NAMALWA (cell line): ENCODE measurements around the gene HHIPL1.

Experiments used
- DNase-seq: peaks from one replicate; pipeline ENCODE4 v3.0.0-alpha.2; 2015; ENCODE audit warnings: low spot score

HHIPL1 gene

DNA sequence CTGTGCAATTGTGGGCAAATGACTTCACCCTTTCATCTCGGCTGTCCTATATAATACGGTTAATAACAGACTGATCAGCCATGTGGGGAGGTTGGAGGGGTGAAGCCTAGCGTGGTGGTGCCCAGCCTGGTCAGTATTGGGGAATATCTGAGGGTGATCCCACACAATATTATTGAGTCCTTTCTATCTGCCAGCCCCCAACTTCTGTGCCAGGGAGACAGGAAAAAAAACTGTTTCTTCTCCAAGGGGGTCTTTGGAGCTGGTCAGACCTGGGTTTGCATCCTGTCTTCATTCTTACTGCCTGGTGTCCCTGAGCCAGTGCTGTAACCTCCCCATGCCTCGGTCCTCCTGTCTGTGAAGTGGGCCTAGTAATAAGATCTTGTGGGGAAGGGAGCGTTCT, 45.7 kb downstream of the HHIPL1 start:
- DNase-seq = no peak

DNA sequence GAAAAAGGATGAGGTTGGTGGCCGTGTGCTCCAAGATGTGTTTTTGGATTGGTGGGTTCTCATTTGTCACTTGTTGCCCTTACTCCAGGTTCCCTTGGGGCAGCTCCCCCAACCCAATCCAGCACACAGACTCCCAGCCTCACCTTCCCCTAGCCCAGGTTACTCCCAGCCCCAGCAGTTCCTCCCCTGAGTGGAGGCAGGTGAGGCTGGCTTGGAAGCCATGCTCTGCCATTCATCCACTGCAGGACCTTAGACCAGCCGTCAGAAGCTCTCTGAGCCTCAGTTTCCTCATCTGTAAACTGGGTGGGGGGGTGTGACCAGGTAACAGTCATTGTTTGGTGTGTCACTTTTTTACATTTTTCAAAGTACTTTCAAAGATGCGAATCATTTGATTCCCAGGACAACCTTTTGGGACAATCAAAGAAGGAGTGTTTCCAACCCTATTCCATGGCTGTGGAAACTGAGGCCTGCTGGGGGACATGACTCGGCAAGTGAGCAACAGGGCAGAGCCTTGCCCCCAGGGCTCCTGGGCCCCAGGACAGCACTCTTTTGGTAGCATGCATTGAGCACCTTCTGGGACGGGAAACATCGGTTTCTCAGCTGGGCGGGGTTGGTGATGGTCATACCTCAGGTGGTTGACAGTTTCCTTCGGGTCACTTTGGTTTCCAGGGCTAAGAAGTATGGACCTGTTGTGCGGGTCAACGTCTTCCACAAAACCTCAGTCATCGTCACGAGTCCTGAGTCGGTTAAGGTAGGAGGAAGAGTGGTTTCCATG, 46.4 kb downstream of the HHIPL1 start:
- no peak for DNase-seq

DNA sequence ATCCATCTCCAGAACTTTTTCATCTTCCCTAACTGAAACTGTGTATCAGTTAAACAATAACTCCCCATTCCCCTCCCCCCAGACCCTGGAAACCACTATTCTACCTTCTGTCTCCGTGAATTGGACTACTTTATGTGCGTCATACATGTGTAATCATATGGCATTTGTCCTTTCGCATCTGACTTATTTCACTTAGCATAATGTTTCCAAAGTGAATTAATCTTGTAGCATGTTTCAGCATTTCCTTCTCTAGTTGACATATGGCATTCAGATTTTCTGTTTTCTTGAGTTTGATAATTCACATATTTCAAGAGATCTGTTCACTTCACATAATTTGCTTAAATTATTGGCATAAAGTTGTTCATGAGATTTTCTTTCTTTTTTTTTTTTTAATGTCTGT, 49.0 kb downstream of the HHIPL1 start:
- DNase-seq = no peak

DNA sequence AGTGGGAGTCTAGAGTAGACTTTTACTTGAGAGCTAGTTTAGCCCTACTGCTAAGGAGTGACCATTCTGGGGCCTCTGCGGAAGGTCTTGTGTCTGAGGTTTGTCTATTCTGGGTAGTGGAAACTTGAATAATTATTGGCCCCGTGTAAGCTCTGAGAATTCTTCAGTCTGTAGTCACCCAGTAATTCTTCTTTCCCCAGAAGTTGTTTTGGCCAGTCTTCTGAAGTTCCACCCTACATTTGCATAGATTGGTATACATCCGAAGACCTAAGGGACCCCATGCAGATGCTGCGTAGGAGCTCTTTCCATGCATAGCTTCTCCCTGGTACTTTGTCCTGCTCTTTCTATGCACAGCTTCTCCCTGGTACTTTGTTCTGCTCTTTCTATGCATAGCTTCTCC, 52.0 kb downstream of the HHIPL1 start:
- DNase-seq = no peak

DNA sequence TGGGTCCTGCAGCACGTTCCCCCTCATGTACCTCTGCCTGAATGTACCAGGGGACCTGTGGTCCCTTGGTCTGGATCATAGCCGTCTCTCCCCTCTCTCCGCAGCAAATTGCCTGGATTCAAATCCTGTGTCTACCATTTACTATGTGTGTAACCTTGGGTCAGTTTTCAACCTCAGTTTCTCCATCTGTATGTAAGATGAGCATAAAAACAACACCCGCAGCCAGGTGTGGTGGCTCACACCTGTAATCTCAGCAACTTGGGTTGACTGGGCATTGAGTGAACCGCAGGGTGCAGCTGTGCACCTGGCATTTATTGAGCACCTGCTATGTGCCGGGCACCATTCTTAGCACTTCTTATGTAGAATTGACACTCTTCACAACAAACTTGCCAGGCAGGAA, 53.3 kb downstream of the HHIPL1 start:
- no peak for DNase-seq

DNA sequence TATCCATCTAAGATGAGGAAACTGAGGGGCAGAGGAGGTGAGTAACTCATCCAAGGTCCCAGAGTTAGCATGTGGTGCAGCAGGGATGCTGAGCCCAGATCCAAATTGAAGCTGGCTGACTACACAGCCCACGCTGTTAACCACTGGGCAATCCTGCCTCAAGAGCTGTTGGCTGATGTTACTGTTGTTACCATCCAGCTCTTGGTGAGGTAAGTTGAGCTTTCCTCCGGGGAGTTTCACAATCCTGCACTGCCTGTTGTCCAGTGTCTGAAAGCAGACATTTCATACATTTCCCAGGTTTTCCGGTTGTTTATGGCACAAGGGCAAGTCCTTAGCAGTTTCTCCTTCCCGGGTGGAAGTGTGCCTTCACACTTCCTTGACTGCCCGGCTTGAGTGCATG, 53.7 kb downstream of the HHIPL1 start:
- DNase-seq = no peak

DNA sequence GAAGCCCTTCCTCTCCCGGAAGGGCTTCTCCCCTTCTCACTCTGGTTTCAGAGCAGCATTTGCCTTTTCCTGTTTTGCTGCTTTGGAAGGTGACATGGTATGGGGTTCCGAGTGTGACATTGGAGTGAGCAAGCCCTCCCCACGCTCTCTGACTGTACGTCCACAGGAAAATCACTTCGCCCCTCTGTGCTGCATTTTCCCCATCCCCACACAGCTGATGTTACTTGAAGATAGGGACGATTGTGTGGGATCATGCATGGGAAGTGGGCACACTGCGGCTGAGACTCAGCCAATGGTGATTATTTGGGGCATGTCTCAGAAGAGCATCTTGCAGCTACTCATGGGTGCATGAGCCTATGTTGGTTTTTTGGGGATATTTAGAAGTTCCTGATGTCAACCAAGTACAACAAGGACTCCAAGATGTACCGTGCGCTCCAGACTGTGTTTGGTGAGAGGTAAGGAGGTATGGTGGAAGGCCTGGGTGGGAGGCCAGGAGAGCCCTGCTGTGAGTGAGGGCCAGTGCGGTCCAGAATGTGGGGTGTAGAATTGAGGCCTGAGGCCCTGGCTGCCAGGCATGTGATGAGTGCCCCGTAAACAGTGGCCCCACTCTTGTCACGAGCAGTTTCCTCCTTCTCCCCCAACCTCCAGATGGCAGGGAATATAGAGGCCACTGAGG, 54.3 kb downstream of the HHIPL1 start:
- no peak for DNase-seq

DNA sequence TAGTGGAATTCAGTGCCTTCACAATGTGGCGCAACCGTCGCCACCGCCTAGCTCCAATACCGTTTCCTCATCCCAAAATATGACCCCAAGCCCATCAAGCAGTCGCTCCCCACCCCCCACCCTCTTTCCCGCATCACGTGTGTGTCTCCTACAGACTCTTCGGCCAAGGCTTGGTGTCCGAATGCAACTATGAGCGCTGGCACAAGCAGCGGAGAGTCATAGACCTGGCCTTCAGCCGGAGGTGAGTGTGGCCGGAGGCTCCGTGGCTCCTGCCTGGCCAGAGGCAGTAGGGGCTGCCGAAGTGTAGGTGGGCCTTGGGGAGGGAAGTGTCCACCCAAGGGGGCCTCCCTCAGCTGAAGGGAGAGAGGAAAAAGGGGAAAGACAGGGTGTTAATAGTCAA, 54.9 kb downstream of the HHIPL1 start:
- no peak for DNase-seq

DNA sequence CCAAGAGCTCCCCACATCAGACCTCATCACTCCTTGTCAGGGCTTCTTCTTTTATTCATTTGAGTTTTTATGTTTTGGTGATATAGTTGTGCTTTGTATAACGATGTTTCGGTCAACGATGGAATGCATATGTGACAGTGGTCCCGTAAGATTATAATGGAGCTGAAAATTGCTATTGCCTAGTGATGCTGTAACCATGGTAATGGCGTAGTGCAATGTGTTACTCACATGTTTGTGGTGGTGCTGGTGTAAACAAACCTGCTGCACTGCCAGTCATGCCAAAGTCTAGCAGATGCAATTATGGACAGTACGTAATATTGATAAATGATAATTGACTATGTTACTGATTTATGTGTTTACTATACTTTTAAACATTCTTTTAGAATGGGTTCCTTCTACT, 55.5 kb downstream of the HHIPL1 start:
- DNase-seq = no peak

DNA sequence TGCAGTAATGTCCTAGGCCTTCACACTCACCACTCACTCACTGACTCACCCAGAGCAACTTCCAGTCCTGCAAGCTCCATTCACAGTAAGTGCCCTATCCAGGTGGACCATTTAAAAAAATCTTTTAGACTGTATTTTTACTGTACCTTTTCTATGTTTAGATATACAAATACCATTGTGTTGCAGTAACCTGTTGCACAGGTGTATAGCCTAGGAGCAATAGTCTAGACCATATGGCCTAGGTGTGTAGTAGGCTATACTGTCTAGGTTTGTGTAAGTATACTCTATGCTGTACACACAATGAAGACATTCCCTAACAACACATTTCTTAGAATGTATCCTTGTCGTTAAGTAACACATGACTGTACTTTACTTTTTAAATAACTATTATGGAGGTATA, 56.3 kb downstream of the HHIPL1 start:
- no peak for DNase-seq

DNA sequence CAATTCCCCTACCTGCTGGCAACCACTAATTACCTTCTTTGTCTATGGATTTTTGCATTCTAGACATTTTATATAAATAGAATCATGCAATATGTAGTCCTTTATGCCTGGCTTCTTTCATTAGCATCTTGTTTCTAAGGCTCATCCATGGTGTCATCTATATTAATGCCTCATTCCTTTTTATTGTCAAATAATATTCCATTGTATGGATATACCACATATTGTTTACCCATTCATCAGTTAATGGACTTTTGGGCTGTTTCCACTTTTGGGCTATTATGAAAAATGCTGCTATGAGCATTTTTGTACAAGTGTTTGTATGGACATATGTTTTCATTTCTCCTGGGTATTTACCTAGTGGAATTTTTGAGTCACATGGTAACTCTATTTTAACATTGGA, 57.2 kb downstream of the HHIPL1 start:
- no peak for DNase-seq

DNA sequence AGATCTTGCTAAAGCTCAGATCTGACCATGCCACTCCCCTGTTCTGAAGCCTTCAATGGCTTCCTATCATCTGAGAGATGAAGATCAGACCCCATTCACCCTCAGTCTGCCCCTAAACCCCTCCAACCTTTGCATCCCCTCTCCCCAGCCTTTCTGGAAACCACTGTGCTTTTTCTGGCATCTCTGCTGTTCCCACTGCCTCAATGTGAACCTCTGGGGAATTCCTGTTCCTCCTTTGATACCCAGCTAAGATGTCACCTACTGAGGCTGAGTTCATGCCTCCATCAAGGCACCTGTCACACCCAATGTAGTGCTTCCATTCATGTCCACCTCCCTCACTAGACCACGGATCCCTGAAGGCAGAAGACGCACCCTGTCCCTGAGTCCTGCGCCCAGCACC, 58.5 kb downstream of the HHIPL1 start:
- no peak for DNase-seq

DNA sequence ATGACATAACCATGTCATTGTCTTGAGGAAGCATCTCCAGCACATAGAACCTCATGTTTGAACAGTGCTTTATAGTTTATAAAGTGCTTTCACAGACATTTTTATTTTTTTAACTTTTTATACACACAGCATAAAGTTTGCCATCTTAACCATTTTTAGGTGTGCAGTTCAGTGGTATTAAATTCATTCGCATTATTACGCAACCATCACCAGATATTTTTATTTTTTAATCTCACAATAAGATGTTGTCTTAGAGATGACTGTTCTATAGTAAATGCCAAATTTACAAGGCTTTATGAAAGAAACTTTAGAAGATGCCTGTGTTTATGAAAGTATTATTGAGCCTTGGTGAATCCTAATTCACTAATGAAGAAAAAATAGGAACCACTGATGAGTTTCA, 59.1 kb downstream of the HHIPL1 start:
- no peak for DNase-seq

DNA sequence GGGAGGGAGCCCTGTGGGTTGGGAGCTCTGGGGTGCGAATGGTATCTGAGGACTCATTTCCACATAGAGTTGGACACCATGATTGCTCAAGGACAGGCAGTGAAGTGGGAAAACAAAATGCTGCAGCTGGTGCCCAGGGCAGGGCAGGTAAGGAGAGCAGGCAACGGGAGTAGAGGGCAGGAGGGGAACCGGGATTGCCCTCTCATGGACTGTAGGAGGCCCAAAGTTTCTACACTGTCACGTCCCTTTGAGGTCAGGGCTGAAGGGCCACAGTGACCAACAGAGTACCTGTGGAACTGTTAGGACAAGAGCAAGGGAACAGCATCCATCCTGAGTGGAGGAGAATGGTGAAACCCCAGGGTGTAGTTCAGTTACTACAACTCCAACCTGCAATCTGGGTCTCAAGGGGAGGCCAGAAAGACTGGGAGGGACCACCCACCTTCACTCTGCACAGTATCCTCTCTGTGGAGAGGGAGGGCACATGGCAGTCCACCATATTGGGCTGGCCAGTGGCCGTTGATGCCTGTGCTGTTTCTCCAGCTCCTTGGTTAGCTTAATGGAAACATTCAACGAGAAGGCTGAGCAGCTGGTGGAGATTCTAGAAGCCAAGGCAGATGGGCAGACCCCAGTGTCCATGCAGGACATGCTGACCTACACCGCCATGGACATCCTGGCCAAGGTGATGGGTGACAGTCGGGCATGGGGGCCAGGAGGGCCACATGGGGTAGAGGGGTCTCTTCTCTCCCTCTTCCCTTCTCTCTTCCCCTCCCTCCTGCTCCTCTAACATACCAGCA, 61.4 kb downstream of the HHIPL1 start:
- DNase-seq = no peak

DNA sequence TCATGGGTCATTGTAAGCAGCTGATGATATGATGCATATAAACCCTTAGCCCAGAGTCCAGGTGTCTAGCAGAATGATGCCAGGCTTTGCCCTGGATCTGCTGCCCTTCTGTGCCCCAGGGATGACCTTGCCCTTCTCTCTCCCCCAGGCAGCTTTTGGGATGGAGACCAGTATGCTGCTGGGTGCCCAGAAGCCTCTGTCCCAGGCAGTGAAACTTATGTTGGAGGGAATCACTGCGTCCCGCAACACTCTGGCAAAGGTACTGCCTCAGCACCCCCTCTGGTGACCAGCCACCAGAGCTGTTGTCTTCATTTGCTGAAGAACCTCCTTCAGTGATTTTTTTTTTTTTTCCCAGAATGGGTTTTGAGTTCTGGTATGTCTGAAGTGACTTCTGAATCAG, 62.5 kb downstream of the HHIPL1 start:
- DNase-seq = no peak

DNA sequence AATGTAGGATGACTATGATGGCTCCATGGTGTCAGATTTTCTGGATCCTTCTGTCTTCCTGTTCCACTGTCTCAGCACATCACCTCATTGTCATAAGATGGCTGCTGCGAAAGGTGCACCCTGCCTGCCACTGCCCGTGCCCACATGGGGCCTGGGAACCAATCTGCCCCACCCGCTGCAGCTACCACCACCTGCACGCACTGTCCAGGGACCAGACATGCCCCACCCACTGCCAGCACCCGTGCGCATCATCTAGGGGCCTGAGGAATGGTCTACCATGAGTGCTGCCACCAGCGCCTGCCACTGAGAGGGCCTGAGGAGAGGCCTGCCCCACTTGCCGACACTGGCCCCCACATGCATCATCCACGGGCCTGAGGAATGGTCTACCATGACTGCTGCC, 63.0 kb downstream of the HHIPL1 start:
- no peak for DNase-seq

DNA sequence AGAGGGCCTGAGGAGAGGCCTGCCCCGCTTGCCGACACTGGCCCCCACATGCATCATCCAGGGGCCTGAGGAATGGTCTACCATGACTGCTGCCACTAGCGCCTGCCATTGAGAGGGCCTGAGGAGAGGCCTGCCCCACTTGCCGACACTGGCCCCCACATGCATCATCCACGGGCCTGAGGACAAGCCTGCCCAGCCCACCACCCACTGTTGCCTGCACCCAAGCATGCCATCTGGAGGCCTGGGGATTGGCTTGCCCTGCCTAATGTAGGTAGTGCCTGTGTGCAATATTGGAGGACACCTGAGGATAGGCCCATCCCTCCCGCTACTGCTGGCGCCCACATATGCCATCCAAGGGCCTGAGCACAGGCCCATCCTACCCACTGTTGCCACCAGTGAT, 63.5 kb downstream of the HHIPL1 start:
- DNase-seq = no peak

DNA sequence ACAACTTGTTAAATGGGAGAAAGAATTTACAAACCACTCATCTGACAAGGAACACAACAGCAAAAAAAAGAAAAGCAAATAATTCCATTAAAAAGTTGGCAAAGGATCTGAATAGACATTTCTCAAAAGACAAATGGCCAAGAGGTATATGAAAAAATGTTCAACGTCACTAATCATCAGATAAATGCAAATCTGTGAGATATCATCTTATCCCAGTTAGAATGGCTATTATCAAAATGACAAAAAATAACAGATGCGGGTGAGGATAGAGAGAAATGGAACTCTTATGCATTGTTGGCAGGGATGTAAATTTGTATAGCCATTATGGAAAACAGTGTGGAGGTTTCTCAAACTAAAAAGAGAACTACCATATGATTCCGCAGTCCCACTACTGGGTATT, 69.0 kb downstream of the HHIPL1 start:
- DNase-seq = no peak

DNA sequence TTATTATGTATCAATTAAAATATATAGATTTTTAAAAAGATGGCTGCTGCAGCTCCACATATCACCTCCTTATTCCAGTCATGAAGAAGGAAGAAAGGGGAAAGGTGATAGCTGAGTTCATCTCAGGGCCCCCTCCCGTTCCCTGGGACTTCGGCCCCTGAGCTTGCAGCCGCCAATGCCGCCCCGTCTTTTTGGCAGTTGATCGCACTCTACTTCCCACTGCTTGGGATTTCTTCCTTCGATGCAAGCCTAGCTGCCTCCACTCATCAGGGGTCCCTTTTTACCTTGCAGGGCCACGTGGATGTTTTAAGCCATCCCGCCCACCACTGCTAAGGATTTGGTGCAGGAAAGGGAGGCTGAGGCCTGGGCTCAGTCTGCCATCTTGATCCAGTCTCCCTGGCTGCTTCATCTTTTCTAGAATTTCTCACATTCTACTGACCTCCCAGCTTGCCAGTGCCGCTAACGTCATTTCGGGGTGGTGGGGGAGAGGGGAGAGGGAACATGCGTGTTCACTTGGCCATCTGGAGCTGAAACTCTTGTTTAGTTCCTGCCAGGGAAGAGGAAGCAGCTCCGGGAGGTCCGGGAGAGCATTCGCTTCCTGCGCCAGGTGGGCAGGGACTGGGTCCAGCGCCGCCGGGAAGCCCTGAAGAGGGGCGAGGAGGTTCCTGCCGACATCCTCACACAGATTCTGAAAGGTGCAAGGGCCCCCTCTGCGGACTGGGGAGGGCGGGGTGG, 70.5 kb downstream of the HHIPL1 start:
- no peak for DNase-seq

DNA sequence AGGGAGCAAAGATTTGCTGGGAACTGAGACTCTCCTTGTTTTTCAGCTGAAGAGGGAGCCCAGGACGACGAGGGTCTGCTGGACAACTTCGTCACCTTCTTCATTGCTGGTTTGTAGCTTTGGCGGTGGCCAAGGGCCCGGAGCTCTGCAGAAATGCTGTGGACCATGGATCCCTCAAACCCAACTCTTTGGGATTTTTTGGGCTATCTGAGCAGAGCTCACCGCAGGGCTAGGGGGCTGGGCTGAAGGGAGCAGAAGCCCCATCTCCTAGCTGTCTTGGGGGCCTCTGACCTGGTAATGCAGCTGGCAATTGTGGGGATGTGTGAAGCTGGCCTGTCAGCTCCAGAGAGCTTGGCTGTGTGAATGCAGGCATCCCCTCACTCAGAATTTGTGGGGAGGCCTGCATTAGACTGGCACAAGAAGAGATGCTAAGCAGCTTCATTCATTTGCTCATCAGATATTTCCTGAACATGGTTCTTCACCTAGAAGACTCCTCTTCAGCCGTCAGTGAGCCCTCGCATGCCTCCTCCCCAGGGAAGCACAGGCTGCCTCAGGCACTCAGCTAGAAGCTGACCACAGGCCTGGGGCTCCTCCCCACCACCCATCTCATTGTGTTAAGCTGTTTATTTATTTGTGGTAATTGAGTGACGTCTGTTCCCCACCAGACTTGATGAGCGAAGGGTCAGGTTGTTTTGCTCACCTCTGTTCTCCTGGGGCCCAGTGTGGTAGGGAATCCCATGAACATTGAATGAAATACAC, 71.3 kb downstream of the HHIPL1 start:
- no peak for DNase-seq

DNA sequence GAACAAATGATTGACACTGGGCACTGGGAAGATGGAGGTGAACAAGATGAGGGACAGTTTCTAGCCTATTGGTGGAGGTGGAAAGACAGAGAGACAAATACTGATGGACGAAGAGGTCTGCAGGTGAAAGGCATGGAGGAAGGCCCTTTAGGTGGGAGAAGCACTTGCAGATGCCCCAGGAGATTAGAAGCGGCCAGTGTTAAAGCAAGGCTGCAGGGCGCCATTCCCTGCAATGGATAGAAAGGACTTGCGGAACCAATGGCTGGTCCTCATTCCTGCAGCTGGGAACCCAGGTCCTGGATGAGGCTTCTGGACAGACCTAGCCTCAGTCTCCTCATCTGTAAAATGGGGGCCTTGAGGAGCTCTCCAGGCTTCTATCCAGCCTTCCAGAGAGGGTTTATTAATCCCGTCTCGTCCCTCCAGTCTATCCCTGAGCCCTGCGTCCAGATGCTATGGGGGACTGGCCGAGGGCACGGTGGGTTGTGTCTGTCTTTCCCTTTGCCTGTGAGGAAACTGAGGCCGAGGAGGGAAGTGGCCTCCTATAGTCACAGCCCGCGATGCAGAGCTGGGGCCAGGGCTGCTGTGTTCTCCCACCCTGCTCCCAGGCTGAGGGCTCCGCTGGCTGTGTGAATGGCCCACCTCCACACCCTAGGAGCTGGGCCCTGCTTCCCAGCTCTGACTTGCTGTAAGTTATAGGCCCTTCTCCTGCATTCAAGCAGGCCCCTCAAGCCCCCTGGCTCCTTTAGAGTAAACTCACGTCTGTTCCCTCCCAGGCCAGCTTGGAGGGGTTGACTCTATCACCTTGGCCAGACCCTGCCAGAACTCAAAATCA, 72.1 kb downstream of the HHIPL1 start:
- no peak for DNase-seq
